ENCODE measurements around the gene CD163.
A peak's percentile ranks its signal among the peaks of the same experiment; 100 is the strongest.
"Not testable (repeated sequence)": the region's sequence is repeated elsewhere in the genome, so short reads cannot be mapped to it uniquely, and the experiment has no call there.

Gene CD163

DNA sequence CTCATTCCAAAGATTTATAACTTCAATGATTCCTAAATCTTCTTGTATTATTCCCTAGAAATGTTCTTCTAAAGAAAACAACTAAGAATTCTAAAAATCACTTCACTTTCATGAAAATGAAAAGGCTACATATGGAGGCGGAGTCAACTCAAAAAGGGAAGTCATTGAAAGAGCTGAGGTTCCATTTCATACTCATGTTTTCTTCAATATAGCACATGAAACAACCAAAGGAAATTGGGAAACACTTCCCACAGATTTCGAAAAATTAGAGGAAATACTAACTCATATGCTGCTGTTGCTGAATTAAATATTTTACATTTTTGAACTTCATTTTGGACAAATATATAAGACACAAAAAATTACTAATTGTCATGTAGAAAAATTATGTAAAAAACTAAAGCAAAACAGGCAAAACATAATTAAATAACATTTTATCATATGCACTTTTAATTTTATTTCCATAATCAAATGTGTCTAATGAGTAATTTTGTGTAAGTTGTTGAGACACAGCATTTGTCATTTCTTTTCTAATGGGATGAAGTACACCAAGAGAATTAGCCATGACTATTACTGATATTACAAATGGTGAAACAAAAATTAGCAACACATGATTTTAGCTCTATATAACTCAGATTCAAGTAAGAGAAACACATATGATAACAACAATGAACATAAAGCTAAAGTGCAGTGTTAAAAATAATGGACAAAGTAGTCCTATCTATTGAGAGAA lies at the start of gene CD163:
Gene CD163 (minus strand): TSS at position 92 of the 730 bp plus-strand sequence. CDS start 87 bp downstream, at position 5.
- no peak for DNase-seq (ENCODE audit: low spot score)

DNA sequence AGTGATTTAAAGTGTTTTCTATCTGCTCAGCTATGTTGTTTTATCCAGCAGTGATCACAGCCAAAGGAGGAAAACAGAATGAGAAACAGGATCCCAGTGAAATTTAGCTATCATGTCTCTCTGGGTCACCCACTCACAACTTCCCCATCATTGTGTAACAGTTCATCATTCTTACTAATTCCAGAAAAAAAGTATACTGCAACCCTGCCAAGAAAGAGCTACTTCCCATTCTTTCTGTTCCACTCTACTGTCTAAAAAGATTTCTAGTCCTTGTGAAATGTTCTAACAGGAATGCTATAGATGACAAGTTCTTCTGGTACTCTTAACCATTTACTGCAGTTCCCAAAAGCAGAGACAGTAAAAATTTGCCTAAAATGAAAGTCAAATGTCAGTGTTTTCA lies 39.2 kb upstream of the CD163 start:
- no peak for DNase-seq (ENCODE audit: low spot score)

DNA sequence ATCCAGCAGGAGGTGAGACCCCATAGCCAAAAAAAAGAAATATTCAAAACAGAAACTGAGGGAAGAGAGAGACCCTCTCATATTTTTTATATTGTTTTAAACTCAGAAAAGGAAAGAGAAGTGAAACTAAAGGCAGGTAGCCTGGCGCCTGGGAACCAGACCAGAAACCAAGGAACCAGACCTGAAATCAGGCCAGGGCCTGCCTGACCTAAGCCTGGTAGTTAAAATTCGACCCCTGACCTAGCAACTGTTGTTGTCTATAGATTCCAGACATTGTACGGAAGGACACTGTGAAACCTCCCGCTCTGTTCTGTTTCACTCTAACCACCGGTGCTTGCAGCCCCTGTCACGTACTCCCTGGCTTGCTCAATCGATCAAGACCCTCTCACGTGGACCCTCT lies 38.5 kb upstream of the CD163 start:
- DNase-seq (ENCODE audit: low spot score) = no peak

DNA sequence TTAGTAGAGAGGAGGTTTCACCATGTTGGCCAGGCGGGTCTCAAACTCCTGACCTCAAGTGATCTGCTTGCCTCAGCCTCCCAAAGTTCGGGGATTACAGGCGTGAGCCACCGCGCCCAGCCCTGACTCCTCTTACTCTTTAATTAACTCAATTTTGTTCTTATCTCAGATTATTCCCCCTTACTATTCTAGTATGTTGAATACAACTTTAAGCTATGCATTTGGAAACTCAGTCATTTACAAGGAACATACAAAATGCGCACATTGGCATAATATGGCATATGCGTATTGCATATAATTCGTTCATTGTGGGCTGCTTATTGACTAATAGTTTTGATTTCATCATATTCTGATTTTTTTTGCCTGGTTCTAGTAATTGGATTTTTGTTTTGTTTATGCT lies 10.8 kb upstream of the CD163 start:
- DNase-seq (ENCODE audit: low spot score) = no peak

DNA sequence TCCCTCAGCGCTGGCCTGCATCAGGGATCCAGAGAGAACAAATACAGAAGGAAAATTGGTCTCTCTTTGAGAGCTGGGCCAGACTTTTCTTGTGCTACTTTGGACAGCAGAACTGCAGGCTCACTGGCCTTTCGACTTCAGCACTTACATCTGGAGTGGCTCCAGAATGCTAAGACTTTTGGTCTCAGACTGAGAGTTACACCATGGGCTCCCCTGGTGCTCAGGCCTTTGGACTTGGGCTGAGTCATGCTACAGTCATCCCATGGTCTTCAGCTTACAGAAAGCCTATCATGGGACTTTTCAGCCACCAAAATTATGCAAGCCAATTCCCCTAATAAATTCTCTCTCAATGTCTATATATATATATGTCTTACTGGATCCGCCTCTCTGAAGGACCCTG lies 9.0 kb upstream of the CD163 start:
- no peak for DNase-seq (ENCODE audit: low spot score)

DNA sequence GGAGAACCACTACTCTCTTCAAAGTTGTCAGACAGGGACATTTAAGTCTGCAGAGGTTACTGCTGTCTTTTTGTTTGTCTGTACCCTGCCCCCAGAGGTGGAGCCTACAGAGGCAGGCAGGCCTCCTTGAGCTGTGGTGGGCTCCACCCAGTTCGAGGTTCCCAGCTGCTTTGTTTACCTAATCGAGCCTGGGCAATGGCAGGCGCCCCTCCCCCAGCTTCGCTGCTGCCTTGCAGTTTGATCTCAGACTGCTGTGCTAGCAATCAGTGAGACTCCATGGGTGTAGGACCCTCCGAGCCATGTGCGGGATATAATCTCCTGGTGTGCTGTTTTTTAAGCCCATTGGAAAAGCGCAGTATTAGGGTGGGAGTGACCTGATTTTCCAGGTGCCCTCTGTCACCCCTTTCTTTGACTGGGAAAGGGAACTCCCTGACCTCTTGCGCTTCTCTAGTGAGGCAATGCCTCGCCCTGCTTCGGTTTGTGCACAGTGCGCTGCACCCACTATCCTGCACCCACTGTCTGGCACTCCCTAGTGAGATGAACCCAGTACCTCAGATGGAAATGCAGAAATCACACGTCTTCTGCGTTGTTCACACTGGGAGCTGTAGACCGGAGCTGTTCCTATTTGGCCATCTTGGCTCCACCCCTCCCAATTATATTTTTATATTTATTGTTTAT lies 6.4 kb upstream of the CD163 start:
- DNase-seq (ENCODE audit: low spot score) = not testable (repeated sequence)

DNA sequence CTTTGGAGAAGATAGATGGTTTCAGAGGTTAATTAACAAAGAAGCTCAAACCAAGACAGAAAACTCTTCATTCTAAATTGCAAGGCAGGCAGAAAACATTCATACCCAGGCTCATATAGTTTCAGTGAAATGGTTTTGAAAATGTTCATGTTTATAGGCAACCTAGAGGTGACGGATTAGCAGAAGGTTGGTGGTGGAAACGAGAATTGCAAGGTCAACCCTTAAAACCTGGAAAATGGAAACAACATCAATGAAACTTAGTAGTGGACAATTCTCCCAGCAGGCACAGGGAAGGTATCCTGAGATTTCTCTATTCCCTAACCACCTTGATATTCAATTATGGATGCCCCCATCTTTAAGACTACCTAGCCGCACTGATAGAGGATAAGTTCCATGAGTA lies 965 bp downstream of the CD163 start:
- no peak for DNase-seq (ENCODE audit: low spot score)

DNA sequence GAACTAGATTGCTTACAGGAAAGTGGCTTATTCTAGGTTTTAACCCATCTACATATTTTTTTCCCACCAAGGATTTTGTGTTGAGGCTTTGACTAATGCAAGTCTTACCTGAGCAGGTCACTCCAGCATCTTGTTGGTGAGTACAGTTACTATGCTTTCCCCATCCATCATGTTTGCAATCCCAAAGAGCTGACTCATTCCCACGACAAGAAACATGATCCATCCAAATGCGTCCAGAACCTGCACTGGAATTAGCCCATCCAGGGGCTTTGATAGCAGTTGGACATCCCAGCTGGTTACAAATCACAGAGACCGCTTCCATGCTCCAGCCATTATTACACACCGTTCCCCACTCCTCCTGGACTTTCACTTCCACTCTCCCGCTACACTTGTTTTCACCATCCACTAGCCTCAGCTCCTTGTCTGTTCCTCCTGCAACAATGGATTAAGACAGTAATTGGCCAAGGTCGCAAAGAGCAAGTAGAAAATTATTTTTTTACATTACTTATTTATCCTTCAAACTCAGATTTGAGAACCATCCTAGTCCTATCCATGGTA lies 2.5 kb downstream of the CD163 start:
- DNase-seq (ENCODE audit: low spot score) = no peak

DNA sequence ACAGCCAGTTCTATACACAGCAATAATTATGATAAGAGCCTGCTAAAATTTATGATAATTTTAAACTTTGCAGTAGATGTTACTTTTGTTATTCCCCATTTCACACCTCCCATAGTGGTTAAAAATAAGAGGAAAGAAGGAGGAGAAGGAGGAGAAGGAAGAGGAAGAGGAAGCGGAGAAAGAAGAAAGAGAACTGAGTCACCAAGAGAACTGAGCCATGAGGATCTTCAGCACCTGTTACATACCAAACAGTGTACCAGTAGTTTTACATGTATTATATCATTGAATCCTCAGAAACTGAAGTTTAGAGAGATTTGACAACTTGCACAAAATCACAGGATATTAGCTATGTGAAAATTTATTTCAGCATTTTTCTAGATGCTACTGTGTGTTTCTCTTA lies 3.9 kb downstream of the CD163 start:
- no peak for DNase-seq (ENCODE audit: low spot score)

DNA sequence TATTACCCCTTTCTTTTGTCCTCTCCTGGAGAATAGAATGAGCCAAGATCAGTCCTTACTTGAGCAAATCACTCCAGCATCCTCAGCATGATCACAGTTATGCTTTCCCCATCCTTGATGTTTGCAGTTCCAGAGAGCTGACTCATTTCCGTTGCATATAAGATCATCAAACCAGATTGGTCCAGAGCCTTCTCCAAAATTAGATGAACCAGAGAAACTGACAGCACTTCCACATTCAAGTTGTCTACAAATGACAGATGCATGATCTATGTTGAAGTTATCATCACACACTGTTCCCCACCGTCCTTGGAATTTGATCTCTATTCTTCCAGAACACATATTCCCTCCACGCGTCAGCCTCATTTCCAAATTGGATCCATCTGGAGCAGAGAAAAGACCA lies 4.8 kb downstream of the CD163 start:
- DNase-seq (ENCODE audit: low spot score) = no peak

DNA sequence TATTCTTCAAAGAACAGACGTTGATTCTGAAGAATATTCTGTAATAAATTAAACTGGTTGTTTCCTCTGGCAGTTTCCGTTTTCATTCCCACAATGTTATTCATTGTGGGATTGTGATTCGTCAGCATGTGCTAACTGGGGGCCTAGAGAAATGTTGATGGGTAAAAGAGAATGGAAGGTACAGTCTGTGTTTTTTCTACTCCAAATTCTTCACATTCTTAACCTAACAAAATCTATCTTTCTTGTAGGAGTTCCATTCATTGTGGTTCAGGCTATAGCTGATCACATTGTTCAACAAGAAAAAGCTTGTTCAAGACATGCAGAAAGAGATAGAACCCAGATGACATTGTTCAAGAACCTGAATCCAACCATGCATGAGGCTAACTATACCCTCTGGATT lies 5.9 kb downstream of the CD163 start:
- no peak for DNase-seq (ENCODE audit: low spot score)

DNA sequence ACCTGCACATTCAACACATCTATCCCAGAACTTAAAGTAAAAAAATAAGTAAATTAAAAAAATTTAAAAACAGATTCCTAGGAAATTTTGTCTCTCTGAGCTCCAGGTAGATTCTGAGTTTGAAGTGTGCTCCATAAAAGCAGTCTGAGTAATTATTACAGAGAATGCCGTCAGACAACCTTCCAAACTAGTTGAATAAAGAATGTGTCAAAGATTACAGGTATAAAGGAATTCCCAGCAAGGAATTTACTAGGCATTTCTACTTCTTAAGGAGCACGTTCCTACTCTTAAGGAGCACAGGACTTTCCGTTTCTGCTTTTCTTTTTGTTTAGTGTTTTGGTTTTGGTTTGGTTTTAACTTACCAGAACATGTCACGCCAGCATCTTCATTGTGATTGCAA lies 7.1 kb downstream of the CD163 start:
- DNase-seq (ENCODE audit: low spot score) = no peak

DNA sequence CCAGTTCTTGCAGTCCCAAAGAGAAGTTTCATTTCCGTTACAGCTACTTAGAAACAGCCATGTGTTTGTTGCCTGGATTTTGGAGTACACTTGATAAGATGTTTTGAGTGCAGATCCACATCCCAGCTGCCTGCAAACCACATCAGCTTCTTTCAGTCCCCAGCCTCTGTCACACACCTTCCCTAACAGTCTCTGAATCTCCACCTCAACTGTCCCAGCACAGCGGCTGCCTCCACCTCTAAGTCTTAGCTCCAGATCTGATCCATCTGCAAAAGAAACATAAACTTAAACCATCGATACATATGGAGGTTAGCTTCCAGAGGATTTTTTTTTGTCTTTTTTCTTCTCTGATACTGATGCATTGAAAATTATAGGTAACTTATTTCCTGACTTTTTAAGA lies 8.4 kb downstream of the CD163 start:
- no peak for DNase-seq (ENCODE audit: low spot score)

DNA sequence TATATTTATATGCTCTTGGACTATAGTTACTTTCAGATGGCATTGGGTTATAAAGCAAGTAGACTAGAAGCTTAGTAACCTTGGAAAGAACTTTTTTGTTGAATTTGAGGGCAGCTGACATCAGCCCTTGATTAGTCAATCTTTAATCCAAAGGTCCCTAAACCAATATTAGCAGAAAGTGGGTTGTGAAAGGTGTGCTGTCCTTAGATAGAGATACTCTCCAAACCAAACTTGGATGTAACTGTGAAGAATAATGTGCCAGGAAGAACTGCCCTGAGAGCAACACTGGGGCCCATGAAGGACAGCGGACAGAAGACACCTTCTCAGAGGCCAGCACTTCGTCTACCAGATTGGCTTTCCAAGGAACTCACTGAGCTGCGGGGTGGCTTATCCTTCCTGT lies 10.6 kb downstream of the CD163 start:
- DNase-seq (ENCODE audit: low spot score) = no peak

DNA sequence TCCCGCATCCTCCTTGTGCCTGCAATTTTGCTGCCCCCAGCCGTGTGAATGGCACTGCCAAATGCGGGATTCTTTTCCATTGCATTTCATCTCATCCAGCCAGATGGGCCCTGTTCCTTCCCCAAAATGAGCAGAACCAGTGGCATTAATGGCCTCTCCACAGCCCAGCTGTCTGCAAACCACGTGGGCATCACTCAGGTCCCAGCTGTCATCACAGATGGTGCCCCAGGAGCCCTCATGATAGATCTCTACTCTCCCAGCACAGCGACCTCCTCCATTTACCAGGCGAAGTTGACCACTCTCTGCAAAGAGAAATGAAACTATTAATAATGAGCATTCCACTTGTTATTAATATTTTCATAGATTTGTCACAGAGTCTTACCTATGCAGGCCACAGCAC lies 17.1 kb downstream of the CD163 start:
- DNase-seq (ENCODE audit: low spot score) = no peak

DNA sequence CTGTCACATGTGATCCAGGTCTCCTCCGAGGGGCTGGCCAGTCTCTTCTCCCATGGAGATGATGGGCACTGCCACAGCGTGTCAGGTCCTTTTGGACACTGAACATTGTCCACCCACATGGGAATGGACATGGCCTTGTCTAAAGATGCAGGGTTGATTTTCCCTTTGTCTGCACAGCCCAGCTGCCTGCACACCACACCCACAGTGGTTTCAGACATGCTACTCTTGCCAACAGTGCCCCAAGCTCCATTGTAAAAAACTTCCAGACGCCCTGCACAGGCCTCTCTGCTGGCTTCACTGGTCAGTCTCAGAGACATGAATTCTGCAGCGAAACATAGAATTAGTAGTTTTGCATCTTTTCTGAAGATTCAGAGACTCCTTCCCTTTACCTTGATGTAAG lies 18.5 kb downstream of the CD163 start:
- DNase-seq (ENCODE audit: low spot score) = no peak

DNA sequence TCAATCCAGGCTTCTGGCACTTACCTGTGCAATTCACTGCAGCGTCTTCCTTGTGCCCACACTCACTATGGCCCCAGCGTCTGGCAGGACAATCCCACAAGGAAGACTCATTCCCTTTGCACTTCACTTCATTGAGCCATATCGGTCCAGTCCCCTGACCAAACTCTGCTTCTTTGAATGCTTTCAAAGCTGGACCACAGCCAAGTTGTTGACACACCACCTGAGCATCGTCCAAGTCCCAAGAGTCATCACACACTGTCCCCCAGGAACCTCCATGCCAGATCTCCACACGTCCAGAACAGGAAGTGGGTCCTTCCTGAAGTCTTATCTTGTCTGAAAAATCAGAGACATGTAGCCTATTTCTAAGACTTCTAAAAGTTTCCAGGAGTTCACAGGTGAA lies 20.2 kb downstream of the CD163 start:
- no peak for DNase-seq (ENCODE audit: low spot score)

DNA sequence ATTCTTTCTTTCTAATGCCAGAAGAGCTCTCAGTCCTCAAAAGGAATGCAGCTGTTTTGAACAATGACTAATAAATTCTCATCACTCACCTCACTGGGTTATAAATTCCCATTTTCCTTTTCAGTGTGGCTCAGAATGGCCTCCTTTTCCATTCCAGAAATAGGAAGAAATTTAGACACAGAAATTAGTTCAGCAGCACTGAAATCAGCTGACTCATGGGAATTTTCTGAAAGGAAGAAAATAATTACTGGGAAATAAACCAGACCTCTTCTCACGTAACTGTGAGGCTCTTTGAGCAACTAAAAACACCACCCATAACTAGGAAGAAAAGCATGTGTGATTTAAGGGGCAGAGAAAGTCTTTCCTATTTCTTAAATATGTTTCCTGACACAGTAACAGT lies 23.8 kb downstream of the CD163 start:
- no peak for DNase-seq (ENCODE audit: low spot score)

DNA sequence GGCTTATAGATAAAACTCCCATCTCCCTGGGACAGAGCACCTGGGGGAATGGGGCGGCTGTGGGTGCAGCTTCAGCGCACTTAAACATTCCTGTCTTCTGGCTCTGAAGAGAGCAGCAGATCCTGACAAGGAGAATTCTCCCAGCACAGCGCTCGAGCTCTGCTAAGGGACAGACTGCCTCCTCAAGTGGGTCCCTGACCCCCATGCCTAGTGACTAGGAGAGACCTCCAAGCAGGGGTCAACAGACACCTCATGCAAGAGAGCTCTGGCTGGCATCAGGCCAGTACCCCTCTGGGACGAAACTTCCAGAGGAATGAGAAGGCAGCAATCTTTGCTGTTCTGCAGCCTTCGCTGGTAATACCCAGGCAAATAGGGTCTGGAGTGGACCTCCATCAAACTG lies 31.5 kb downstream of the CD163 start:
- no peak for DNase-seq (ENCODE audit: low spot score)

DNA sequence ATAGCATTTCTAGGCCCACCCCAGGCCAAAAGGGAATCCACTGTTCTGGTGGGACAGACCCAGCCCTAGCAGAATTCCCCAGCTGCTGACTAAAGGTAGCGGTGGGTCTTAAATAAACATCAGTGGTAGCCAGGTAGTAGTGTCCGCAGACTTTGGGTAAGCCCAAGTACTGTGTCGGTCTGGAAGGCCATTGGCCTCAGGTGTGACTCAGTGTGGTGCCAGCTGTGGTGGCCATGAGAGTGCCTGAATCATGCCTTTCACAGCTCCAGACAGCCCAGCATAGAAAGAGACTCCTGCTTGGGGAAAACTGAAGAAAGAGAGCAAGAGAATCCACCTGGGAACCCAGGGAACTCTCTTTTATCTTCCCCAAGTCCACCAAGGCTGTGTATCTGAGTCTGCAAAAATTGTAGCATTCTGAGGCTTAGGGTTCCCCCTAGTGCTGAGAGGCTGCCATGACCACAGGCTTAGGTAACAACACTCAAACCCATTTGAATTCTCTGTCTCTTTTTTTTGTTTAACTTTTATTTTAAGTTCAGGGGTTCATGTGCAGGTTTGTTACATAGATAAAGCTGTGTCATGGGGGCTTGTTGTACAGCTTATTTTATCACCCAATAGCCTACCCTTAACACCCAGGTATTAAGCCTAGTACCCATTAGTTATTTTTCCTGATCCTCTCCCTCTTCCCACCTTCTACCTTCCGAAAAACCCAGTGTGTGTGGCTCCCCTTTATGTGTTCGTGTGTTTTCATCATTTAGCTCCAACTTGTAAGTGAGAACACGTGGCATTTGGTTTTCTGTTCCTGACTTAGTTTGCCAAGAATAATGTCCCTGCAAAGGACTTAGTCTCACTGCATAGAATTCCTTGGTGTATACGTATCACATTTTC lies 43.0 kb downstream of the CD163 start:
- peak; percentile 61 for DNase-seq (ENCODE audit: low spot score)

DNA sequence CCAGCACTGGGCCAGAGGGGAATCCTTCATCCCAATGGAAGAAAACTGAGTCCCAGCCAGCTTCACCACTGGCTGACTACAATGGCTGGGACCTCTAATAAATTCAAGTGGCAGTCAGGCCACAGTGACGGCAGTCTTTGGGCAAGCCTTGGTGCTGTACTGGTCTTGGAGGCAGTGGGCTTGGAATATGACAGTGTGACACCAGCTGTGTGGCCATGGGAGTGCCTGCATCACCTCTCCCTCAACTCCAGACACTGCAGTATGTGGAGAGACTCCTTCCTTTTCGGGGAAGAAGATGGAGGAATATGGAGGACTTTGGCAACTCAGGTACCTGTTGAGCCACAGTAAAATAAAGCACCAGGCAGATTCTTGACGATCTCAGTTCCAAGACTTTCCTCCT lies 43.6 kb downstream of the CD163 start:
- no peak for DNase-seq (ENCODE audit: low spot score)

DNA sequence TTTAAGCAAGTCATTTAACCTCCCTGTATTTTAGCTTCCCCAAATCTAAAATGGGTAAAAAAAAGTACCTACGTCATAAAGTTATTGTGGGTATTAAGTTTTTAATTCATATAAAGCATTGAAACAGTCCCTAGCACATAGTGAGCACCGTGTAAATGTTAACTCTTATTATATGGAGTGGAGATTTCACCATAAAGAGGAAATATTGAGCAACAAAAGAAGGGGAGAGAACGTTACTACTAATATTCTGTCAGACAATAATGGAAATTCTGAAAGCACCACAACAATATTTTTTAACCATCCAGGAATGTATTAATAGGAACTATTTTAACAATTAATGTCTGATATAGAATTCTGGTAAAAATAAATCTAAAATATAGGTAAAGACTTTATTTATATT lies 51.8 kb downstream of the CD163 start:
- no peak for DNase-seq (ENCODE audit: low spot score)

DNA sequence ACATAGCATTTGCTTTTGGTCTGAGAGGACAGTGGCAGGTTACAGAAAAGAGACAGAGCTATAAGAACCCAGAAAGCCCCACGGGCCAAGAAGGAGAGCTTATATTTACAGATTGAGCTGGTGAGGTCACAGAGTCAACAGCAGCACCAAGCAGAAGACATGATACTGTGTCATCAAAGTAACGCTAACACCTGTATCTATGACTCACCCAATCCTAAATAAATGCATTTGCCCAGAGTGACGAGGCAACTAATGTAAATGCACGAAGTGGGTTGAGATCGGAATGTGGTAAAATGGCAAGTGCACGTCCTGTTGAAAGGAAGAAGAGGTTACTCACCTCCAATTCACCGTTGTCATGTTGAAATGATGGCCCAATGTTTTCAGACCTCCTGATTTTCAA lies 52.9 kb downstream of the CD163 start:
- DNase-seq (ENCODE audit: low spot score) = no peak

Measured in D341Med (cell line).